ENCODE measurements around the gene CFAP97D2.
"Not testable (repeated sequence)": the region's sequence is repeated elsewhere in the genome, so short reads cannot be mapped to it uniquely, and the experiment has no call there.

Gene CFAP97D2

DNA sequence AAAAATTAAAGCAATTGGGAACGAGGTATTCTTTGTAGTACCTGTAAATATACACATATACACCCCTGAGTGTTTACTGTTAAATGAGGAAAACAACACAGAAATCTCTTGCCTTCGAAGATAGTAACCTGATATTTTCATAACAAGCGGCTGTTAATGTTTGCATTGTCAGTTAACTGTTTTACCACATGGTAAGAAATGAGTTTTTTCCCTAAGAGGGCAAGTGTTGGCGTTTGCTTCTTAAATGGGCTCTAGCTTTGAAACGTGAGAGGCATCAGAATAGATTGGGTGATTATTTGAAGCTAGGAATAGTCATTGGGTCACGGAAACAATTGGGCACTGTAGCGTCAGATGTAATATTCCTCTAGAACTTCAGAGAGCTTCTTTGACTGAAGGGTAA, 80.3 kb downstream of the CFAP97D2 start:
- Histone ChIP-seq H3K36me3 (ENCODE audit: control insufficient read depth, insufficient read depth, low read length) (peaks cover 94% of the 10 kb centered on the region), H3K4me3 (ENCODE audit: extremely low read depth, insufficient read depth, low read length, poor library complexity, severe bottlenecking) (no peak overlapping the region), H3K27ac (ENCODE audit: low read depth, low read length, severe bottlenecking) (no peak overlapping the region), H3K9me3 (ENCODE audit: control insufficient read depth, low read length) (no peaks in the 10 kb centered on the region), H3K4me1 (ENCODE audit: control insufficient read depth, insufficient read depth, low read length, poor library complexity, severe bottlenecking) (no peaks in the 10 kb centered on the region)
- 94 to 98% methylated on average over 3 to 6 of the region's 7 CpGs for WGBS, 2 experiments (ENCODE audit: insufficient coverage in 2 of 2)

DNA sequence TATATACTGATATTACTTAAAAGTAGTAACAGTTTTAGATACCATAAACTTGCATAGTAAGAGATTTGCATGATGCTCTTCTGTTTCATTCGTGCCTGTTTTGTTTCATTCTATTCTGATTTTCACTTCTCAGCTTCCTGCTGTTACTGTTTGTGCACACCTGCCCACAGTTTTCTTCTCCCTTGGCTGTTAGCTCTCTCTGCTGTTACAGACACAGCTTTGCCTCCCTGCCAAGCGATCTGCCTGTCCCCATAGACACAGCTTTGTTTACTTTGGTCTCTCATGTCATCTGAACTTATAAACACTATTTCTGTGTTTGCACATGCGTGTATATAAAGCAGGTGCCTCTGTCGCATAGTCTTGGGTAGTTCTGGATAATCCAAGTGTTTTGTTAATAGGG, 80.9 kb downstream of the CFAP97D2 start:
- WGBS, 2 experiments (ENCODE audit: insufficient coverage in 2 of 2): 95 to 100% methylated on average over 2 to 3 of the region's 4 CpGs
- no peak overlapping the region for H3K4me3 ChIP-seq (ENCODE audit: extremely low read depth, insufficient read depth, low read length, poor library complexity, severe bottlenecking)
- H3K9me3 ChIP-seq (ENCODE audit: control insufficient read depth, low read length): no peaks in the 10 kb centered on the region
- H3K27ac ChIP-seq (ENCODE audit: low read depth, low read length, severe bottlenecking): no peak overlapping the region
- peaks cover 94% of the 10 kb centered on the region for H3K36me3 ChIP-seq (ENCODE audit: control insufficient read depth, insufficient read depth, low read length)
- no peaks in the 10 kb centered on the region for H3K4me1 ChIP-seq (ENCODE audit: control insufficient read depth, insufficient read depth, low read length, poor library complexity, severe bottlenecking)

DNA sequence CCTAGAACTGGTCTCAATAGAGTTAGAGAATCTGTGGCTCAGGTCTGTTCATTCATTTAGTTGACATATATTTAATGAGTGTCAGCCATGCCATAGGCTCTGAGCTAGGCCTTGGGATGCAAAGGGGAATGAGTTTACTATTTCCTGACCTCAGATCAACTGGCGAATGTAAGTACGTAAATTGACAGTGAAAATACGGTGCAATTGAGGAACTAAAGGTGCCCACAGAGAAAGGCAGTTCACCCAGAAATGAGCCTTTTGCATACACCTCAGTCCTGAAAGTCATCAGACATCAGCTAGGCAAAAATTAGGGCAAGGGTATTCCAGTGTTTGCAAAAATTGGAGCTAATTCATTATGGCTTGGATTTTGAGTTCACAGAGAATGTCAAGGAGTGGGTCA, 81.8 kb downstream of the CFAP97D2 start:
- Histone ChIP-seq H3K36me3 (ENCODE audit: control insufficient read depth, insufficient read depth, low read length) (peaks cover 94% of the 10 kb centered on the region), H3K27ac (ENCODE audit: low read depth, low read length, severe bottlenecking) (no peak overlapping the region), H3K4me3 (ENCODE audit: extremely low read depth, insufficient read depth, low read length, poor library complexity, severe bottlenecking) (no peak overlapping the region), H3K4me1 (ENCODE audit: control insufficient read depth, insufficient read depth, low read length, poor library complexity, severe bottlenecking) (no peaks in the 10 kb centered on the region), H3K9me3 (ENCODE audit: control insufficient read depth, low read length) (no peaks in the 10 kb centered on the region)
- 96 to 98% methylated on average over 3 of the region's 3 CpGs for WGBS, 2 experiments (ENCODE audit: insufficient coverage in 2 of 2)

DNA sequence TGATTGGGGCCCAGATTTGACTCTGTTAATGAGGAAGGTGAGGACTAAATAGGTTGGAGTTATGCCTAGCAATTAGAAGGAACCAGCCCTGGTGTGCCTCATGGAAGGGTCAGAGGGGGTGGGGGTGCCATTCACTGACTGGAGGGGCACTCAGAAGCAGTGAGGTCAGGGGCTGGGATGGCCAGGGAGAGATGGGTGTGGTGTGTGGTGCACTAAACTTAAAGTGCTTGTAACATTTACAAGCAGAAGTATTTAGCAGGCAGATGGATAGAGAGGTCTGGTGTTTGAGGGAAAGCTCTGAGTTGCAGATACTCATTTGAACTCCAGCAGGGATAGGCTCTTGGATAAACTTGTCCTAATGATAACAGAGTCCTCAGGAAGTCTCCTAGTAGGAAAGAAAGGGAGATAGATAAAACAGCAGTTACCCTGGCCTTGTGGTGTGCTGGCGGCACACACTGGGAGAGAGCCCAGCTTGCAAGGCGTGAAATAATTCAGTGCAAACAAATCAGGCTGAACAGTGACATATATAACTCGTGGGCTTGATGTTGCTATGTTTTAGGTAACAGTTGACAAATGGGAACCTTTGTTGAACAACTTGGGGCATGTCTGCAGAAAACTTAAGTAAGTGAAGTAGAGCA, 82.4 kb downstream of the CFAP97D2 start:
- no peaks in the 10 kb centered on the region for H3K4me1 ChIP-seq (ENCODE audit: control insufficient read depth, insufficient read depth, low read length, poor library complexity, severe bottlenecking)
- H3K36me3 ChIP-seq (ENCODE audit: control insufficient read depth, insufficient read depth, low read length): peaks cover 95% of the 10 kb centered on the region
- H3K4me3 ChIP-seq (ENCODE audit: extremely low read depth, insufficient read depth, low read length, poor library complexity, severe bottlenecking): no peak overlapping the region
- H3K27ac ChIP-seq (ENCODE audit: low read depth, low read length, severe bottlenecking): no peak overlapping the region
- WGBS, 2 experiments (ENCODE audit: insufficient coverage in 2 of 2): 74 to 78% methylated on average over 3 of the region's 3 CpGs
- no peaks in the 10 kb centered on the region for H3K9me3 ChIP-seq (ENCODE audit: control insufficient read depth, low read length)

DNA sequence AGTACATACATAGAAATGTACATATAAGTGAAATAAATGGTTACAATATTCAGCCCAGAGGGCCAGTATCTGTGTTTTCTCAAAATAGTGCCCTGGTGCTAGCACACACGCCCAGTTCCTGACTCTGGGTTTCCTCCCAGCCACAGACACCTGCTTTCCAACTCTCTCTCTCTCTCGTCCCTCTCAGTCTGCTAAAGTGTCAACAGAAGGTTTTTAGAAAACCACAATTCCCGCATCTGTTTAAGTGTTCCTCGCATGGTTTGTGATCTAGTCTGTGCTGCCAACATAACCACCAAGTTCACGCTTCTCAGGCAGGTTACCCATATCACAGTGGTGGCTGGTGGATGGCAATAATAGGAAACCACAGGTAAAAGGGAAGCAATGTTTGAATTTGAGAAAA, 84.5 kb downstream of the CFAP97D2 start:
- Histone ChIP-seq H3K9me3 (ENCODE audit: control insufficient read depth, low read length) (no peaks in the 10 kb centered on the region), H3K36me3 (ENCODE audit: control insufficient read depth, insufficient read depth, low read length) (peaks cover 96% of the 10 kb centered on the region), H3K4me3 (ENCODE audit: extremely low read depth, insufficient read depth, low read length, poor library complexity, severe bottlenecking) (no peak overlapping the region), H3K27ac (ENCODE audit: low read depth, low read length, severe bottlenecking) (no peak overlapping the region), H3K4me1 (ENCODE audit: control insufficient read depth, insufficient read depth, low read length, poor library complexity, severe bottlenecking) (no peaks in the 10 kb centered on the region)
- 83 to 88% methylated on average over 3 to 5 of the region's 5 CpGs for WGBS, 2 experiments (ENCODE audit: insufficient coverage in 2 of 2)

DNA sequence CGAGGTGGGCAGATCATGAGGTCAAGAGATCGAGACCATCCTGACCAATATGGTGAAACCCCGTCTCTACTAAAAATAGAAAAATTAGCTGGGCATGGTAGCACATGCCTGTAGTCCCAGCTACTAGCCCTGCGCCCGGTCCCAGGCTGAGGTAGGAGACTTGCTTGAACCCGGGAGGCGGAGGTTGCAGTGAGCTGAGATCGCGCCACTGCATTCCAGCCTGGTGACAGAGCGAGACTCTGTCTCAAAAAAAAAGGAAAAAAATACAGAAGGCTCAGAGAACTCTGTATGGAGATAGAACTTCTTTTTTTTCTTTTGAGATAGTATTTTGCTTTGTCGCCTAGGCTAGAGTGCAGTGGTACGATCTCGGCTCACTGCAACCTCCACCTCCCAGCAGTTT, 85.3 kb downstream of the CFAP97D2 start:
- H3K36me3 ChIP-seq (ENCODE audit: control insufficient read depth, insufficient read depth, low read length): peaks cover 96% of the 10 kb centered on the region
- not testable (repeated sequence) for H3K4me1 ChIP-seq (ENCODE audit: control insufficient read depth, insufficient read depth, low read length, poor library complexity, severe bottlenecking)
- WGBS, 2 experiments (ENCODE audit: insufficient coverage in 2 of 2): 98 to 100% methylated on average over 10 to 13 of the region's 13 CpGs

DNA sequence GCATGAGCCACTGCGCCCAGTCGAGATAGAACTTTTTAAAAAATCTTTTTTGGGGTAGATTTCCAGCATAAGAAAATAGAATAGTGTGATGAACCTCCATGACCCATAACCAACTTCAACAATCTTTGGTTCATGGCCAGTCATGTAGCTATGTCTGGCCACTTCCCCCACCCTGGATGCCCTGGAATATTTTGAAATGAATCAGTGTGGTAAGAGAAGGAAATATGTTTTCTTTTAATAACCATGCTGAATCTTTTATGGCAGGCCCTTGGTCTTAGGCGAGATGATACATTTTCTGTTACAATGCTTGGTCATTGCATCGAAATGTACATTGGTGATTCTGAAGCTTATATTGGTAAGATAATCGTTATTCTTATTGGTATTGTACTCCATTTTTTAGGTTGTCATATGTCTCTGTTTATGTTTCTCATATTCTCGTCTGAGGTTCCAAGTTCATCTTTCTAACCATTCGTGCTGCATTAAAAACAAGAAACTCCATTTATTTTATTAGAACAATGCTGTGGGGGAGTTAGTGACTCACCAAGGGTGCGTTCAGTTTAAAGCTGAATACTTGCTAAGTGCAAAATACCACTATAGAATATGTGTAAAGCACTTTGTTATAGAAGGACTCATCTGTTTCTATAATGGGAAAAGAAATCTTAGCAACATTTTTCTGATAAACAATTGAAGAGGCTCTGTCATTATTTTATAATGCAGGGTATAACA, 86.0 kb downstream of the CFAP97D2 start:
- Histone ChIP-seq H3K4me1 (ENCODE audit: control insufficient read depth, insufficient read depth, low read length, poor library complexity, severe bottlenecking) (no peaks in the 10 kb centered on the region), H3K4me3 (ENCODE audit: extremely low read depth, insufficient read depth, low read length, poor library complexity, severe bottlenecking) (no peak overlapping the region), H3K27ac (ENCODE audit: low read depth, low read length, severe bottlenecking) (no peak overlapping the region), H3K36me3 (ENCODE audit: control insufficient read depth, insufficient read depth, low read length) (peaks cover 96% of the 10 kb centered on the region), H3K9me3 (ENCODE audit: control insufficient read depth, low read length) (peaks cover 6% of the 10 kb centered on the region)
- 100% methylated on average over 1 to 3 of the region's 8 CpGs for WGBS, 2 experiments (ENCODE audit: insufficient coverage in 2 of 2)

More for the DNA sequence above, 85.3 kb downstream of the CFAP97D2 start:
- H3K27ac ChIP-seq (ENCODE audit: low read depth, low read length, severe bottlenecking); H3K9me3 ChIP-seq (ENCODE audit: control insufficient read depth, low read length); H3K4me3 ChIP-seq (ENCODE audit: extremely low read depth, insufficient read depth, low read length, poor library complexity, severe bottlenecking): not testable (repeated sequence)

DNA sequence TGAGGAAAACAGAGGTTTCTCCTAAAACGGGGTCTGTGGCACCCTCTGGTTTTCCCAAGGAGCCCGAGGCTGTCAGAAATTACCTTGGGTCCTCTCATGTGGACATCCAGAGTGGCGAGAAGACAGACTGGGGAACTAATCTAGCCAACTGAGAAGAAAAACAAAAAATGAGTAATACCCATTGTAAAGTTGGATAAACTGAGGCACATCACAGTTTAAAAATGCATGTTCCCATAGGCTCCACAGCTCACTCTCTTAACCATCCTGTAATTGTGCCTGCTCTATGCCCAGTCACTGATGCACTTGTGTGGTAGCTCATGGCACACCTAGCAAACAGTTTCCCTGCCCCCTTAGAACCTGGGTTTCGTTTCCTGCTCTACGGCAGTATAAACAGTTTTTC, 87.2 kb downstream of the CFAP97D2 start:
- peaks cover 6% of the 10 kb centered on the region for H3K9me3 ChIP-seq (ENCODE audit: control insufficient read depth, low read length)
- H3K4me3 ChIP-seq (ENCODE audit: extremely low read depth, insufficient read depth, low read length, poor library complexity, severe bottlenecking): no peak overlapping the region
- WGBS, 2 experiments (ENCODE audit: insufficient coverage in 2 of 2): 90 to 91% methylated on average over 3 of the region's 5 CpGs
- no peaks in the 10 kb centered on the region for H3K4me1 ChIP-seq (ENCODE audit: control insufficient read depth, insufficient read depth, low read length, poor library complexity, severe bottlenecking)
- H3K27ac ChIP-seq (ENCODE audit: low read depth, low read length, severe bottlenecking): no peak overlapping the region
- peaks cover 89% of the 10 kb centered on the region for H3K36me3 ChIP-seq (ENCODE audit: control insufficient read depth, insufficient read depth, low read length)

DNA sequence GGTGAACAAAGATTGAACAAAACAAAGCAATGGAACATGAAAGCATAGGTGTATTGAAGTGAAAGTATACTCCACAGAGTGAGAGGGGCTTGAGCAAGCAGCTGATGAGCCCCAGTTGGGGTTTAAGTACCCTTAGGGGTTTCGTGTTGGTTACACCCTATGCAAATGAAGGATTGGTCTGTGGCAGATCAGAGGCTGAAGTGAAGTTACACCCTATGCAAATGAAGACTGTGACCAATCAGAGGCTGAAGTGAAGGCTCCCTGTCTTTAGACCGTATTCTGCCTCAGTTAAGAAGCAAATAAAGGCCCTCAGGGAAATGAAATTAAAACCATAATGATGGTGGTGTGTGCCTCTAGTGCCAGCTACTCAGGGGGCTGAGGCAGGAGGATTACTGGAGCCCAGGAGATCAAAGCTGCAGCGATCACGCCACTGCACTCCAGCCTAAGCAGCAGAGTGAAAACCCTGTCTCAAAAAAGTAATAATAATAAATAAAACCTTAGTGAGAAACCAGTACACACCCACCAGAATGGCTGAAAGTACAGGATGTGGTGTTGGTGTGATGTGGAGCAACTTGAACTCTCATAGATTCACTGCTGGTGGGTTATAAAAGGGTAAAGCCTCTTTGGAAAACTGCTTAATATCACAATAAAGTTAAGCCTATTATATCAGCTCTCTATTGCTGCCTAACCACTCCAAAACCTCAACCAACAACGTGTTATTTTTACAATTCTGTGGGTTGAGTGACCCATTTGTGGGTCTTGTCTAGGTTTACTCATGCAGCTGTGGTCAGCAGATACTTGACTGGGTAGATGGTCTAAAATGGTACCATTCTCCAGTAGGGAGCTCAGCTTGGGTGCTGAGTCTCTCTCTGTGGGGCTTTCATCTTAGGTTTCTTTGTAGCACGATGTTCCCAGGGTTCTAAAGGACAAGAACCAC, 89.6 kb downstream of the CFAP97D2 start:
- Histone ChIP-seq H3K4me1 (ENCODE audit: control insufficient read depth, insufficient read depth, low read length, poor library complexity, severe bottlenecking) (no peaks in the 10 kb centered on the region), H3K27ac (ENCODE audit: low read depth, low read length, severe bottlenecking) (no peak overlapping the region), H3K9me3 (ENCODE audit: control insufficient read depth, low read length) (peaks cover 6% of the 10 kb centered on the region), H3K36me3 (ENCODE audit: control insufficient read depth, insufficient read depth, low read length) (peaks cover 88% of the 10 kb centered on the region), H3K4me3 (ENCODE audit: extremely low read depth, insufficient read depth, low read length, poor library complexity, severe bottlenecking) (no peak overlapping the region)
- 94 to 95% methylated on average over 3 of the region's 6 CpGs for WGBS, 2 experiments (ENCODE audit: insufficient coverage in 2 of 2)

DNA sequence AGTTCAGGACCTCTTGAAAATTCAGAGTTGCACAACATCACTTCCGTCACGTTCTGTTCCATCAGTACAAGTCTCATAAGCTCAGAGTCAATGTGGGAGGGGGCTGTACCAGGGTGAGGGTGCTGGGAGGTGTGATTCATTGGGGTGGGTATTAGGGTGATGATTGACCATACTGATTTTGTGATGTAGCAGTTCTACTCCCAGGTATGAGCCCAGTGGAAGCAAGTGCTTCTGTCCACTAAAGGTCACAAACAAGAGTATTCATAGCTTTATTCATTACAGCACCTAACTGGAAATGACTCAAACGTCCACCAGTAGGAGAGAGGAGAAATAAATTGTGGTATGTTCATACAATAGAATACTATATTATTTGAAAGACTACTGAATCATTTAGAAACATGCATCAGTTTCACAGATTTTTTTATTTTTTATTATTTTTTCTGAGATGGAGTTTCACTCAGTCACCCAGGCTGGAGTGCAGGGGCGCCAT, 90.3 kb downstream of the CFAP97D2 start:
- 100% methylated on average over 3 of the region's 4 CpGs for WGBS, 2 experiments (ENCODE audit: insufficient coverage in 2 of 2)
- Histone ChIP-seq H3K9me3 (ENCODE audit: control insufficient read depth, low read length) (peaks cover 6% of the 10 kb centered on the region), H3K4me1 (ENCODE audit: control insufficient read depth, insufficient read depth, low read length, poor library complexity, severe bottlenecking) (no peaks in the 10 kb centered on the region), H3K27ac (ENCODE audit: low read depth, low read length, severe bottlenecking) (no peak overlapping the region), H3K36me3 (ENCODE audit: control insufficient read depth, insufficient read depth, low read length) (peaks cover 86% of the 10 kb centered on the region), H3K4me3 (ENCODE audit: extremely low read depth, insufficient read depth, low read length, poor library complexity, severe bottlenecking) (no peak overlapping the region)
